ENCODE data around the gene NUP62. TPM values are rescaled to one million over a fixed set of nuclear protein-coding genes. Genes with fewer than 3 reads are reported as not detected.

Gene NUP62
- total and polyA plus RNA-seq, 2 experiments from 2014 or later = 43.3 to 71.3 TPM

GRCh38 chr19:49889038-49889686 lies 40.1 kb downstream of the NUP62 start:
- no peak for TF ChIP-seq CTCF (IDR thresholded peaks at IDR 0.05; ENCODE audit: low read depth, low read length)
- Histone ChIP-seq H3K9me3 (ENCODE audit: low read depth) (no peaks in the 10 kb centered on the region), H3K4me3 (no peak overlapping the region), H3K27me3 (no peaks in the 10 kb centered on the region), H3K36me3 (peaks cover 7% of the 10 kb centered on the region), H3K27ac (no peak overlapping the region), H3K4me1 (ENCODE audit: low read depth) (no peaks in the 10 kb centered on the region)
- no peak for DNase-seq (ENCODE audit: low read depth in 1 of 2, low spot score in 1 of 2)

- H3K36me3 ChIP-seq = peaks cover 11% of the 10 kb centered on the region
- H3K9me3 ChIP-seq (ENCODE audit: low read depth) = no peaks in the 10 kb centered on the region
- H3K4me3 ChIP-seq = no peak overlapping the region
- H3K4me1 ChIP-seq (ENCODE audit: low read depth) = no peaks in the 10 kb centered on the region
- no peak overlapping the region for H3K27ac ChIP-seq
- DNase-seq (ENCODE audit: low read depth in 1 of 2, low spot score in 1 of 2) = no peak
- no peaks in the 10 kb centered on the region for H3K27me3 ChIP-seq
- TF ChIP-seq CTCF (IDR thresholded peaks at IDR 0.05; ENCODE audit: low read depth, low read length) = no peak
These were observed 40.8 kb downstream of the NUP62 start for GRCh38 chr19:49888510-49888824.

GRCh38 chr19:49887665-49888509 lies 41.4 kb downstream of the NUP62 start:
- H3K4me3 ChIP-seq = no peak overlapping the region
- H3K27me3 ChIP-seq = no peaks in the 10 kb centered on the region
- H3K27ac ChIP-seq = no peak overlapping the region
- TF ChIP-seq CTCF (IDR thresholded peaks at IDR 0.05; ENCODE audit: low read depth, low read length) = no peak
- no peaks in the 10 kb centered on the region for H3K9me3 ChIP-seq (ENCODE audit: low read depth)
- H3K36me3 ChIP-seq = peaks cover 17% of the 10 kb centered on the region
- no peaks in the 10 kb centered on the region for H3K4me1 ChIP-seq (ENCODE audit: low read depth)
- no peak for DNase-seq (ENCODE audit: low read depth in 1 of 2, low spot score in 1 of 2)

- DNase-seq (ENCODE audit: low read depth in 1 of 2, low spot score in 1 of 2) = no peak
- no peaks in the 10 kb centered on the region for H3K27me3 ChIP-seq
- no peak overlapping the region for H3K27ac ChIP-seq
These were observed 42.2 kb downstream of the NUP62 start for GRCh38 chr19:49887037-49887664.

GRCh38 chr19:49884760-49885159 lies 44.5 kb downstream of the NUP62 start:
- no peak for DNase-seq (ENCODE audit: low read depth in 1 of 2, low spot score in 1 of 2)
- no peak overlapping the region for H3K27ac ChIP-seq
- no peaks in the 10 kb centered on the region for H3K9me3 ChIP-seq (ENCODE audit: low read depth)
- H3K4me1 ChIP-seq (ENCODE audit: low read depth) = no peaks in the 10 kb centered on the region
- H3K36me3 ChIP-seq = peaks cover 37% of the 10 kb centered on the region
- no peak for TF ChIP-seq CTCF (IDR thresholded peaks at IDR 0.05; ENCODE audit: low read depth, low read length)
- H3K27me3 ChIP-seq = no peaks in the 10 kb centered on the region
- no peak overlapping the region for H3K4me3 ChIP-seq

More at GRCh38 chr19:49887037-49887664, 42.2 kb downstream of the NUP62 start:
- H3K4me1 ChIP-seq (ENCODE audit: low read depth) = no peaks in the 10 kb centered on the region
- H3K36me3 ChIP-seq = peaks cover 25% of the 10 kb centered on the region
- TF ChIP-seq CTCF (IDR thresholded peaks at IDR 0.05; ENCODE audit: low read depth, low read length) = no peak
- no peak overlapping the region for H3K4me3 ChIP-seq
- H3K9me3 ChIP-seq (ENCODE audit: low read depth) = no peaks in the 10 kb centered on the region

All from cardiac muscle cell (in vitro differentiated cells and primary cell).